SK-N-SH (cell line): ENCODE data around the gene PCNT.

Source experiments
- CTCF ChIP-seq: fragments of 200-600 bp; sonication (generic); IDR thresholded peaks from 2 replicates; pipeline ENCODE4 v1.6.1; 2017; ENCODE audit warnings: antibody characterized with exemption, mild to moderate bottlenecking, moderate library complexity
- GABPA ChIP-seq: IDR thresholded peaks from 2 replicates; pipeline ENCODE4 v1.4.0; 2012; ENCODE audit warnings: low read depth, mild to moderate bottlenecking
- MAX ChIP-seq: IDR thresholded peaks from 2 replicates; pipeline ENCODE4 v1.4.0; 2012; ENCODE audit warnings: low read depth
- ZBTB33 ChIP-seq: IDR thresholded peaks from 2 replicates; pipeline ENCODE4 v1.4.0; 2012; ENCODE audit warnings: low read depth, borderline replicate concordance

GRCh38 chr21:46299167-46299566 is 24.8 kb upstream of the PCNT start:
- TF ChIP-seq MAX, result no peak
- no peak for TF ChIP-seq CTCF
- no peak for TF ChIP-seq ZBTB33
- TF ChIP-seq GABPA, result no peak
